HepG2 (cell line): Measurements from ENCODE around the gene GPC6.

Experiments used
- BHLHE40 ChIP-seq: IDR thresholded peaks from 2 replicates; pipeline ENCODE4 v1.6.1; 2011; ENCODE audit warnings: low read length, improper control_type of control experiment
- CHD4 ChIP-seq: fragments of 200-600 bp; sonication (generic); IDR thresholded peaks from 2 replicates; pipeline ENCODE4 v1.7.0; 2017; ENCODE audit warnings: mild to moderate bottlenecking, low read length, borderline replicate concordance
- CTCF ChIP-seq: sonication (generic); formaldehyde crosslinking; IDR thresholded peaks from 2 replicates; pipeline ENCODE4 v1.5.0; 2020; ENCODE audit warnings: mild to moderate bottlenecking, missing genetic modification reagents, moderate library complexity
- KLF9 ChIP-seq: IDR thresholded peaks from 2 replicates; pipeline ENCODE4 v1.6.1; 2016; ENCODE audit warnings: low read depth
- PRDM15 ChIP-seq: sonication (generic); formaldehyde crosslinking; IDR thresholded peaks from 2 replicates; pipeline ENCODE4 v1.4.0; 2020; ENCODE audit warnings: missing genetic modification reagents
- RBM22 ChIP-seq: fragments of 200-400 bp; formaldehyde crosslinking; optimal IDR thresholded peaks from 2 replicates; pipeline ENCODE3; 2017; ENCODE audit warnings: mild to moderate bottlenecking, low read length, moderate library complexity
- SIN3B ChIP-seq: fragments of 150-350 bp; IDR thresholded peaks from 2 replicates; pipeline ENCODE4 v1.6.1; 2014; ENCODE audit warnings: low read length
- TAF1 ChIP-seq: sonication (generic); formaldehyde crosslinking; IDR thresholded peaks from 2 replicates; pipeline ENCODE4 v1.4.0; 2020; ENCODE audit warnings: missing genetic modification reagents
- ZEB1 ChIP-seq: IDR thresholded peaks from 2 replicates; pipeline ENCODE4 v1.6.1; 2012; ENCODE audit warnings: mild to moderate bottlenecking, low read depth, inconsistent platforms; ENCODE audit not compliant: insufficient replicate concordance
- ZNF800 ChIP-seq: sonication (generic); formaldehyde crosslinking; IDR thresholded peaks from 2 replicates; pipeline ENCODE4 v1.4.0; 2020; ENCODE audit warnings: missing genetic modification reagents

GRCh38 chr13:94192431-94192975 is 965.9 kb downstream of the GPC6 start:
- TF ChIP-seq KLF9 (CRISPR knock-in tag) (no peak), RBM22 (no peak), CTCF (peak; percentile 64), CHD4 (no peak), PRDM15 (CRISPR knock-in tag) (no peak), TAF1 (CRISPR knock-in tag) (no peak), BHLHE40 (no peak), ZNF800 (no peak), SIN3B (no peak), ZEB1 (no peak)
